Activated naive CD4-positive, alpha-beta T cell treated with anti-CD3 and anti-CD28 coated beads, Interleukin-2, amount 50 U/mL, for 72 hours (primary cell): Measurements from ENCODE around the gene CTIF. TPM values are rescaled to one million over a fixed set of nuclear protein-coding genes. Genes with fewer than 3 reads are reported as not detected.

Experiments
- ATAC-seq, 2 donors: fragments of 150-1000 bp; cut with Tn5 transposase; 2 replicates each; pipeline ENCODE4 v1.10.0; 2021; ENCODE audit warnings: mild to moderate bottlenecking in 2 of 2, moderate library complexity in 2 of 2
- DNase-seq, 2 donors: peaks; one replicate each; pipeline ENCODE4 v3.0.0; 2021 to 2022; ENCODE audit warnings: low spot score in 2 of 2
- H3K27ac Mint-ChIP-seq, 2 donors: one replicate each; pipeline ENCODE4 v1.8.0; 2022; ENCODE audit warnings: mild to moderate bottlenecking in 2 of 2, mixed read lengths in 2 of 2
- H3K36me3 Mint-ChIP-seq, 2 donors: one replicate each; pipeline ENCODE4 v1.8.0; 2022; ENCODE audit warnings: mixed read lengths in 2 of 2
- H3K9me3 Mint-ChIP-seq, 2 donors: one replicate each; pipeline ENCODE4 v1.8.0; 2022; ENCODE audit warnings: mixed read lengths in 2 of 2
- total RNA-seq, 2 donors: library from RNA; stranded (reverse); gene quantifications; one replicate each; pipeline ENCODE4 v1.2.3, GENCODE V29; 2022

The CTIF gene
- total RNA-seq, 2 donors from 2014 or later, result 2.4 to 7.9 TPM

DNA sequence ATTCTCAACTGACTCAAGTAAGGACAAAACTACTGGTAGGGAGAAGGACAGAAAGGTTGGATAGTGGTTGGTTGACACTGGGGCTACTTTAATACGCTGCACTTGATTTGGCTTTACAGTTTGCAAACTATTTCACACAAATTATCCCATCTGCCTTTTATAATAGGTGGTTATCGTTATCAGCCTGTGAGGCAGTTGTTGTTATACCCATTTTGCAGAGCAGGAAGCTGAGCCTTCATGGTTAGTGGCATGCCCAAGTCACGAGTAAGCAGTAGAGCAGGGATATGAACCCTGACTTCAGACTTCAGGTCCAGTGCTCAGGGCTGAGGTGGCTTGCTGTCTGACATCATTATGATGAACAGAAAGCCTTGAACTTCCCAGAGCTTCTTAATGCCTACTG lies 5.3 kb downstream of the CTIF start:
- no peak for DNase-seq
- Mint-ChIP-seq H3K27ac (no peak overlapping the region), H3K36me3 (no peaks in the 10 kb centered on the region), H3K9me3 (no peaks in the 10 kb centered on the region)
- ATAC-seq, result no peak

- Mint-ChIP-seq H3K27ac (no peak overlapping the region), H3K36me3 (no peaks in the 10 kb centered on the region), H3K9me3 (no peaks in the 10 kb centered on the region)
- ATAC-seq (no peak), DNase-seq (no peak)
Observed at GRCh38 chr18:48544661-48545415, 6.0 kb downstream of the CTIF start.

DNA sequence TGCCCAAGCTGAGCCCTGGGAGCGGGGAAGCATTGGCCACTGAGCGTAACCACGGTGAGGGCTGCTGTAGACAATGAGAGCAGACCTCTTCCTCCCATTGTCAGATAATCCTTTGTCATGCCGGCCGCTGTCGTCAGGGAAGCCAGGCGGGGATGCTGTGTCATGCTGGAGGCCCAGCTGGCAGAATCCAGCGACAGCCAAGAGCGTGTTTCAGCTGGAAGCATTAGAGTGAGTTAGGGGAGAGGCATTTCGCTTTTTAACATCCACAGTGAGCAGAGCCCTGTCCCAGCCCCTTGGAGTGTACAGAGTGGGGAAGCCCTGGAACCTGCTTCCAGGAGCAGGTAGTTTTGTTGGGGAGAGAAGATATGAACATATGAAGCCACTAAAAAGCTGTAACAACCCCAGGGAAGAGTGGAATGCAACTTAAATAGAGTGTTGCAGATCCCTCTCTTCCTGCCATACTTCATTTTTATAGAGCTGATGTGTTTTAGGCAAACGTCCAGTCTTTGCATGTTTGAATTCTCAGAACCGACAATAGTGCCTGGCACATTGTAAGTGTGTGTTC lies 7.0 kb downstream of the CTIF start:
- Mint-ChIP-seq H3K9me3 (no peaks in the 10 kb centered on the region), H3K36me3 (no peaks in the 10 kb centered on the region), H3K27ac (no peak overlapping the region)
- ATAC-seq (no peak), DNase-seq (no peak)

GRCh38 chr18:48546396-48546795 lies 7.6 kb downstream of the CTIF start:
- Mint-ChIP-seq H3K9me3 (no peaks in the 10 kb centered on the region), H3K27ac (peak overlapping the region in 1 of 2 donors; percentile 70), H3K36me3 (no peaks in the 10 kb centered on the region)
- DNase-seq (no peak), ATAC-seq (no peak)

DNA sequence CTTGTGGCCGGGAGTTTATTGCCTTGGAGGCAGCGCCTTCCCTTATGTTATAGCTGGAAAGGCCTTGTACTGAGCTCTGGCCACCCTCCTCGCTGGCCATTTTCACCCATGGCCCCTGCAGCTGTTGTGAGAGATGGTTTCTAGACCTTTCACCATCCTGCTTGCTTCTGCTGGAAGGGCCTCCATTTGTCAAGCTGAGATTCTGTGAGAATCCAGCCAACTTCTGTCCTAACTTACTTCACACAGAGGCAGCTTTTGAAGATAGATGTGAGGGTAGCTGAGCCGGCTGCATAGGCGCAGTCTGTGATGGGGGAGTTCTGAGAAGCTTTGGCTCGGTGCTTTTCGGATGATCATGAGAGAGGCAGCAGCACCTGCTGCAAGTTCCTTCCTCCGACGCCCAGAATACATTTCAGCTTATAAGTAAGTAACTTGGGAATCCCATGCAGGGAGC lies 8.7 kb downstream of the CTIF start:
- Mint-ChIP-seq H3K36me3 (no peaks in the 10 kb centered on the region), H3K27ac (no peak overlapping the region)
- no peak for ATAC-seq

DNA sequence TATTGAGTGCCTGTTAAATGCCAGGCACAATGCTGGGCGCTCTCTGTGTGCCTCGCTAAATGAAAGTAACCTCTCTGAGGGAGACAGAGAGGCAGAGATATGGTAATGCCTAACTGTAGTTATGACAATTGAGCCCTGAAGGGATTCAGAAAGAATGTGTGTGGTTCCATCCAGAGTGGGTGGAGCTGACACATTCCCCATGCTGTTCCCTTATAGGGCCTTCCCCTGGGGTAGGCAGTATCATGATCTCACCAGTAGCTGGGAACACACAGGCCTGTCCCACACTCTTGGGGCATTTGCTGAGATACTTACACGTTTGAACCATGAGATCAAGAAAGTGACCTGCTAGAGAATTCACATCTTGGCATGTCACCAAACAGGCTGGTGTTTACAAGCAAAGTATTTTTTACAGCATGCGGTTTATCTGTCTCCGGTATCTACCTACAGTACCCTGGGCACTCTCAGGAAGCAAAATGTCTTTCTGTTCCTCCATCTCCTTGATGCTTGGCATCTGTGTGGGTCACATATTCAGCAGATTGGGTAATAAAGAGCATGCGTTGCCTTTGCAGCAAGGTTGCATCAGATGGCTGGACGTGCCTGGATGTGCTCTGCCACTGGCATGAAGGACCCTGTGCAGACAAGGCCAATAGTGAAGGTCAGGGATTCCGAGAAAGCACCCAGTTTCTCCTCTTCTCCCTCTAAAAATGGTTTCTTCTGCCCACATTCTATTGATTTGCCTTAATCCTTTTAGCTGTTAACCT lies 9.4 kb downstream of the CTIF start:
- Mint-ChIP-seq H3K27ac (no peak overlapping the region), H3K9me3 (no peaks in the 10 kb centered on the region), H3K36me3 (no peaks in the 10 kb centered on the region)
- ATAC-seq (peak in 1 of 2 donors; percentile 39), DNase-seq (no peak)

More for the DNA sequence above, 8.7 kb downstream of the CTIF start:
- no peaks in the 10 kb centered on the region for H3K9me3 Mint-ChIP-seq
- no peak for DNase-seq

- DNase-seq (no peak), ATAC-seq (no peak)
- H3K27ac Mint-ChIP-seq, result no peak overlapping the region
- H3K9me3 Mint-ChIP-seq, result no peaks in the 10 kb centered on the region
- no peaks in the 10 kb centered on the region for H3K36me3 Mint-ChIP-seq
Observed at GRCh38 chr18:48548921-48549320, 10.1 kb downstream of the CTIF start.

GRCh38 chr18:48550101-48550729 lies 11.4 kb downstream of the CTIF start:
- H3K9me3 Mint-ChIP-seq, result no peaks in the 10 kb centered on the region
- no peak for DNase-seq
- H3K36me3 Mint-ChIP-seq, result no peaks in the 10 kb centered on the region
- no peak for ATAC-seq
- no peak overlapping the region for H3K27ac Mint-ChIP-seq

- ATAC-seq (no peak), DNase-seq (no peak)
- peak overlapping the region in 1 of 2 donors; percentile 55 for H3K27ac Mint-ChIP-seq
- H3K36me3 Mint-ChIP-seq, result no peaks in the 10 kb centered on the region
- H3K9me3 Mint-ChIP-seq, result no peaks in the 10 kb centered on the region
Observed at GRCh38 chr18:48551100-48551499, 12.3 kb downstream of the CTIF start.

DNA sequence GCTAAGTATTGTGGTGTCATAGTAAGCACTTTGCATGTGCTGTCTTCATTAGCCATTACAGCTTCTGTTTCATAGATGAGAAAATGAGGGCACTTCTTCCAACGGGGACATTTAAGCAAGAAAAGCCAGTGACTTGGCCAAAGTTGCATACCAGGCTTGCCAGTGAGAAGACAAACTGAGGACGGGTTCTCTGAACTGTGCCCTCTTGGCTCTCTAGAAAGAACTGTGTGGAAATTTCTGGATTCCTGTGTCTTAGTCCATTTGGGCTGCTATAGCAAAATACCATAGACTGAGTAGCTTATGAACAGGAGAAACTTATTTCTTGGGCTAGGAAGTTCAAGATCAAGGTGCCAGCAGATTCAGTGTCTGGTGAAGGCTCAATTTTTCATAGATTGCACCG lies 13.3 kb downstream of the CTIF start:
- no peaks in the 10 kb centered on the region for H3K36me3 Mint-ChIP-seq
- no peak for DNase-seq
- no peak for ATAC-seq
- no peak overlapping the region for H3K27ac Mint-ChIP-seq
- no peaks in the 10 kb centered on the region for H3K9me3 Mint-ChIP-seq

DNA sequence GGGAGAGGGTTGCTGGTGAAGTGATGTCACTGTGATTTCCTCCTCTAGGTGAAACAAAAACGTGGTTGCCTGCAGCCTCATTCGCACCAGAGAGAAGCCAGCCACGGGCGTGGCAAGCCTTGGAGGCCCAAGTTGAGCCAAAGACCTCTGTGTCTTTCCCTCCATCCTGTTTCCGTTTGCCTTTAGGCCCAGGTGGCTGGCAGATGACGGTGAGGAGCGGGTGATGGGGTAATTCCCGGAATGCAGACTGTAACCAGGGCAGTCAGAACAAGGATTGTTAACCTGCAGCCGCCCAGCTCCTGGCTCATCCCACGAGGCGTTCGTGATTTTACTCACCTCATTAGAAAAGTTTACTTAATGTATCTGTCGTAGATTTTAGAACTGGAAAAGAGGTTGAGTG lies 14.4 kb downstream of the CTIF start:
- Mint-ChIP-seq H3K9me3 (no peaks in the 10 kb centered on the region), H3K27ac (no peak overlapping the region), H3K36me3 (no peaks in the 10 kb centered on the region)
- ATAC-seq, result no peak
- DNase-seq, result no peak

- ATAC-seq (no peak), DNase-seq (no peak)
- Mint-ChIP-seq H3K36me3 (no peaks in the 10 kb centered on the region), H3K27ac (peak overlapping the region in 1 of 2 donors; percentile 21), H3K9me3 (no peaks in the 10 kb centered on the region)
Observed at GRCh38 chr18:48554610-48555400, 16.0 kb downstream of the CTIF start.

- ATAC-seq (no peak), DNase-seq (no peak)
- Mint-ChIP-seq H3K27ac (peak overlapping the region in 1 of 2 donors; percentile 21), H3K9me3 (no peaks in the 10 kb centered on the region), H3K36me3 (no peaks in the 10 kb centered on the region)
Observed at GRCh38 chr18:48555465-48555995, 16.7 kb downstream of the CTIF start.

GRCh38 chr18:48557640-48558174 lies 18.9 kb downstream of the CTIF start:
- ATAC-seq, result no peak
- no peak for DNase-seq
- Mint-ChIP-seq H3K9me3 (no peaks in the 10 kb centered on the region), H3K27ac (no peak overlapping the region), H3K36me3 (no peaks in the 10 kb centered on the region)

GRCh38 chr18:48558248-48558647 lies 19.4 kb downstream of the CTIF start:
- Mint-ChIP-seq H3K27ac (no peak overlapping the region), H3K9me3 (no peaks in the 10 kb centered on the region), H3K36me3 (no peaks in the 10 kb centered on the region)
- ATAC-seq (no peak), DNase-seq (no peak)

- ATAC-seq (no peak), DNase-seq (no peak)
- Mint-ChIP-seq H3K36me3 (no peaks in the 10 kb centered on the region), H3K27ac (no peak overlapping the region), H3K9me3 (no peaks in the 10 kb centered on the region)
Observed at GRCh38 chr18:48560491-48560890, 21.7 kb downstream of the CTIF start.
